Nephron progenitor cell (in vitro differentiated cells): ENCODE results near the gene EARS2.
A peak's percentile ranks its signal among the peaks of the same experiment; 100 is the strongest.

ENCODE experiments used
- DNase-seq: peaks from one replicate; pipeline ENCODE4 v3.0.0; 2021
- H3K27ac Mint-ChIP-seq: 2 replicates; pipeline ENCODE4 v1.8.0; 2021; ENCODE audit warnings: mild to moderate bottlenecking, moderate library complexity, mixed read lengths
- H3K27me3 Mint-ChIP-seq: 2 replicates; pipeline ENCODE4 v1.8.0; 2021; ENCODE audit warnings: mild to moderate bottlenecking, low read depth, mixed read lengths; ENCODE audit not compliant: poor library complexity
- H3K36me3 Mint-ChIP-seq: 2 replicates; pipeline ENCODE4 v1.8.0; 2021; ENCODE audit warnings: low read depth, mixed read lengths
- H3K4me1 Mint-ChIP-seq: 2 replicates; pipeline ENCODE4 v1.8.0; 2021; ENCODE audit warnings: mixed read lengths
- H3K4me3 Mint-ChIP-seq: 2 replicates; pipeline ENCODE4 v1.8.0; 2021; ENCODE audit warnings: mild to moderate bottlenecking, moderate library complexity, mixed read lengths
- H3K9me3 Mint-ChIP-seq: 2 replicates; pipeline ENCODE4 v1.8.0; 2021; ENCODE audit warnings: mild to moderate bottlenecking, moderate library complexity, mixed read lengths
- TF ChIP-seq, protein P1 (sequence below): fragments of 200-600 bp; sonication (generic); IDR thresholded peaks from 2 replicates; pipeline ENCODE4 v1.5.0; 2021; ENCODE audit warnings: antibody characterized with exemption

The EARS2 gene

DNA sequence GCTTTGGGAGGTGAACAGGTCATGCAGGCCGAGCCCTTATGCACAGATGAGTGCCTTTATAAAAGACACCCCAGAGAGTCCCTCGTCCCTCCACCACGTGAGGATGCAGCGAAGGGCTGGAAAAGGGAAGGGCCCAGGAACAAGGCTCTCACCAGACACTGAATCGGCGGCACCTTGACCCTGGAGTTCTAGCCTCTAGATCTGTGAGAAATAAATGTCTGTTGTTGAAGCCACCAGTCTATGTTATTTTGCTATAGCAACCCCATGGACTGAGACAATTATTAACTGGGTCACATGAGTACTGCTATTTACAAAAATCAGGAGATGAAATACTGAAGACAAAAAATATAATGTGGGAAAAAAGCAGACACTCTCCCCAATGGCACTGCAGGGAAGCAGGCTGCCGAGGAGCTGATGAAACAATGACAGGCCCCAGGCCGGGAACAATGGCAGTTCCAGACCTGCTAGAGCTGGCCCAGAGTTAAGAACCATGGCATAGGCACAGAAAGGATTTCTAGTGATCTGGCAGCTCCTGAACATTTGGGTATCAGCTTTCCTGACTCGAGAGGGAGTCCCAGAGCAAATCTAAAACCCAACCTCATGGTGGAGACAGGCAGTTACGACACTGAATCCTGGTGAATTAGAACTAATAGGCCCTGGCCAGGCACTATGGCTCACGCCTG, 29.0 kb downstream of the EARS2 start:
- DNase-seq: no peak
- peaks cover 29% of the 10 kb centered on the region for H3K36me3 Mint-ChIP-seq
- H3K27ac Mint-ChIP-seq: no peak overlapping the region
- no peaks in the 10 kb centered on the region for H3K27me3 Mint-ChIP-seq
- H3K4me3 Mint-ChIP-seq: no peak overlapping the region
- H3K9me3 Mint-ChIP-seq: no peaks in the 10 kb centered on the region
- TF ChIP-seq, protein P1, sequence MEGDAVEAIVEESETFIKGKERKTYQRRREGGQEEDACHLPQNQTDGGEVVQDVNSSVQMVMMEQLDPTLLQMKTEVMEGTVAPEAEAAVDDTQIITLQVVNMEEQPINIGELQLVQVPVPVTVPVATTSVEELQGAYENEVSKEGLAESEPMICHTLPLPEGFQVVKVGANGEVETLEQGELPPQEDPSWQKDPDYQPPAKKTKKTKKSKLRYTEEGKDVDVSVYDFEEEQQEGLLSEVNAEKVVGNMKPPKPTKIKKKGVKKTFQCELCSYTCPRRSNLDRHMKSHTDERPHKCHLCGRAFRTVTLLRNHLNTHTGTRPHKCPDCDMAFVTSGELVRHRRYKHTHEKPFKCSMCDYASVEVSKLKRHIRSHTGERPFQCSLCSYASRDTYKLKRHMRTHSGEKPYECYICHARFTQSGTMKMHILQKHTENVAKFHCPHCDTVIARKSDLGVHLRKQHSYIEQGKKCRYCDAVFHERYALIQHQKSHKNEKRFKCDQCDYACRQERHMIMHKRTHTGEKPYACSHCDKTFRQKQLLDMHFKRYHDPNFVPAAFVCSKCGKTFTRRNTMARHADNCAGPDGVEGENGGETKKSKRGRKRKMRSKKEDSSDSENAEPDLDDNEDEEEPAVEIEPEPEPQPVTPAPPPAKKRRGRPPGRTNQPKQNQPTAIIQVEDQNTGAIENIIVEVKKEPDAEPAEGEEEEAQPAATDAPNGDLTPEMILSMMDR: no peak
- H3K4me1 Mint-ChIP-seq: no peaks in the 10 kb centered on the region

DNA sequence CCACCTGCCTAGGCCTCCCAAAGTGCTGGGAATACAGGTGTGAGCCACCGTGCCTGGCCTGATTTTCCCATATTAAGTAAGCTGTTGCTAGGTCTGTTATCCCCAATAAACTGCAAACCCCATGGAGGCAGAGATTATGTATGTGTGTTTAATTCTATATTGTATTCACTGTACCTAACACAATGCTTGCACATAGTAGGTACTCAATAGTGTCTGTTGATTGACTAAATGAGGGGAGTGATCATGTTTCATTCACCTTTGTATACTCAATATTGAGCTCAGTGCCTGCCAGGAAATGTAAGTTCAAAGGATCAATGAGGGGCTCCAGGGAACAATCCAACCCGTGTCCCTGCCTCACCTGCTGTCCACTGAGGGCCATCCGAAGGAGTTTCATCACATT, 32.3 kb downstream of the EARS2 start:
- H3K4me3 Mint-ChIP-seq: no peak overlapping the region
- no peak for DNase-seq
- TF ChIP-seq, protein P1: no peak
- H3K36me3 Mint-ChIP-seq: peaks cover 52% of the 10 kb centered on the region
- peak overlapping the region; percentile 69 for H3K27ac Mint-ChIP-seq
- no peaks in the 10 kb centered on the region for H3K9me3 Mint-ChIP-seq
- H3K27me3 Mint-ChIP-seq: no peaks in the 10 kb centered on the region
- H3K4me1 Mint-ChIP-seq: no peaks in the 10 kb centered on the region

DNA sequence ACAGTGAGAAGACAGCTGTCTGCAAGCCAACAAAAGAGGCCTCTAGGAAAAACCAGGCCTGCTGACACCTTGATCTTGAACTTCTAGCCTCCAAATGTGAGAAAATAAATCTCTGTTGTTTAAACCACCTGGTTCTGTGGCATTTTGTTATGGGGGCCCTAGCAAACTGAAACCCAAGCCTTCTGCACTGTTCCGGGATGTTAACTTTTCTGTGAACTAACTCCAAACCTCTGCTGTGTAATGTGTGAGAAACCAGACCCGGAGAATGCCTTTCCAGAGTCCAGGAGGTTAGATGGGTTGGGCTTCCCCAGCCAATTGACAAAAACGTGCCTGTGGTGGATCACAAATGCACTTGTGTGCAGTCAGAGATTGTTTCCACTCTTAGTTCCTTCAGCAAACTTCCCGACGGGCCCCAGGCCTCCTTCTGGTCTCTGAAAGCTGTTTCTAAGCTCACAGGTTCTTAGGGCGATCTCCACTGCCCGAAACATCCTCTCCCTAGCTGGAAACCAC, 33.2 kb downstream of the EARS2 start:
- Mint-ChIP-seq H3K9me3 (no peaks in the 10 kb centered on the region), H3K4me1 (no peaks in the 10 kb centered on the region), H3K27me3 (no peaks in the 10 kb centered on the region), H3K4me3 (no peak overlapping the region), H3K27ac (peak overlapping the region; percentile 53), H3K36me3 (peaks cover 61% of the 10 kb centered on the region)
- DNase-seq: no peak
- TF ChIP-seq, protein P1: no peak

DNA sequence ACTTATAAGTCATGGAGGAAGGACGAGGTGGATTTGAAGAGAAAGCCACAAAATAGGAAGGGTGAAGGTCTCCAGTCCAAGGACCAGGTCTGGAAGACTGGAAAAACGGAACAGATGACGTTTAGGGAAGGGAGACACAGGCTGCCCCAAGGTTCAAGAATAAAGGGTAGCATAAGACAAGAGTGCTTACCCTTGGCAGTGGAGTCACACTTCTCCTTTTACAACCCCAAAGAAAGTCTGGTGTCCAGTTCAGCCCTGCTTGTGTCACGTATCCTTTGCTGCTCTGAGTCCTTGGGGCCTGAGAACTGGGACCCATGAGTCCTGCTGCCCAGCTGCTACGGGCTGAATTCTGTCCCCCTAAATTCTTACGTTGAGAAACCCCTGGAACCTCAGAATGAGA, 33.8 kb downstream of the EARS2 start:
- H3K4me1 Mint-ChIP-seq: no peaks in the 10 kb centered on the region
- H3K27me3 Mint-ChIP-seq: no peaks in the 10 kb centered on the region
- TF ChIP-seq, protein P1: no peak
- H3K9me3 Mint-ChIP-seq: no peaks in the 10 kb centered on the region
- no peak overlapping the region for H3K4me3 Mint-ChIP-seq
- no peak for DNase-seq
- no peak overlapping the region for H3K27ac Mint-ChIP-seq
- peaks cover 61% of the 10 kb centered on the region for H3K36me3 Mint-ChIP-seq

DNA sequence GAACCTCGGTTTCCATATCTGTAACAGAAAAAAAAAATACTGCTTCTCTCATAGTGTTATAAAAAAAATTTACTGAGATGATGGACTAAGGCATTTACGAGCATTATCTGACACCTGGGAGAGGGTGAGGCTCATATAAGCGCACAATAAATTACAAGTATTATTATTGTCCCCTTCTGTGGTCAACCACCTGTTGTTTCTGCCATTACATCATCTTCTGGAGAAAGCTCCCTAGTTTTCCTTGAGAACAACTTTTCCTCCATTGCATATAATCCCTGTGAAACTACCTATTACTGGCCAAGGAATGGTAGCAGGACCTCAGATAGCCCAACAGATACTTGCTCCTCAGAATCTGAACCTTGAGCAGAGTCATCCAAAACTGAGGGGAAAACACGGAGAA, 35.2 kb downstream of the EARS2 start:
- no peaks in the 10 kb centered on the region for H3K9me3 Mint-ChIP-seq
- H3K27ac Mint-ChIP-seq: no peak overlapping the region
- DNase-seq: no peak
- H3K4me1 Mint-ChIP-seq: no peaks in the 10 kb centered on the region
- peaks cover 57% of the 10 kb centered on the region for H3K36me3 Mint-ChIP-seq
- no peak overlapping the region for H3K4me3 Mint-ChIP-seq
- TF ChIP-seq, protein P1: no peak
- H3K27me3 Mint-ChIP-seq: no peaks in the 10 kb centered on the region
